ENCODE measurements around the gene WDFY3.
"Not testable (repeated sequence)": the region's sequence is repeated elsewhere in the genome, so short reads cannot be mapped to it uniquely, and the experiment has no call there.

Gene WDFY3

DNA sequence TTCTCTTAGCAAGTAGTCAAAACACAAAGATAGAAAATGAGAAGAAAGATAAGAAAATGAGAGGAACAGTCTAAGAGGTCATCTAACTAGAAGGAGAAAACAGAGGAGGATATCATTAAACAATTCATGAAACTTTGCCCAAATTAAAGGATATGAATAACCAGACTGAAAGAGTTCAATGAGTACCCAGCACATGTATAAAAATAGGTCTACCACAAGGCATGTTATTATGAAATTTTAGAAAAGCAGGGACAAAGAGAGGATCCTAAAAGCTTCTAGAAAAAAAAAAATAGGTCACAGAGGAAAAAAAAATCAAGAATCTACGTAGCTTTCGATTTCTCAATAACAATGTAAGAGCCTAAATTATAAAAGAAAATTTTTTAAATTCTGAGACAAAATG lies 118.5 kb downstream of the WDFY3 start:
- H3K27ac ChIP-seq (ENCODE audit: insufficient read depth, low read length, poor library complexity, severe bottlenecking), result no peak overlapping the region
- no peaks in the 10 kb centered on the region for H3K9me3 ChIP-seq (ENCODE audit: control insufficient read depth, low read length)
- H3K36me3 ChIP-seq (ENCODE audit: control insufficient read depth, insufficient read depth, low read length), result no peaks in the 10 kb centered on the region
- H3K4me1 ChIP-seq (ENCODE audit: control insufficient read depth, insufficient read depth, low read length, poor library complexity, severe bottlenecking), result no peaks in the 10 kb centered on the region
- no peaks in the 10 kb centered on the region for H3K27me3 ChIP-seq (replicated peaks; ENCODE audit: control insufficient read depth, insufficient read depth, low read length, poor library complexity, severe bottlenecking)
- DNase-seq, result no peak
- no peak overlapping the region for H3K4me3 ChIP-seq (ENCODE audit: insufficient read depth, low read depth, low read length, poor library complexity, severe bottlenecking)

DNA sequence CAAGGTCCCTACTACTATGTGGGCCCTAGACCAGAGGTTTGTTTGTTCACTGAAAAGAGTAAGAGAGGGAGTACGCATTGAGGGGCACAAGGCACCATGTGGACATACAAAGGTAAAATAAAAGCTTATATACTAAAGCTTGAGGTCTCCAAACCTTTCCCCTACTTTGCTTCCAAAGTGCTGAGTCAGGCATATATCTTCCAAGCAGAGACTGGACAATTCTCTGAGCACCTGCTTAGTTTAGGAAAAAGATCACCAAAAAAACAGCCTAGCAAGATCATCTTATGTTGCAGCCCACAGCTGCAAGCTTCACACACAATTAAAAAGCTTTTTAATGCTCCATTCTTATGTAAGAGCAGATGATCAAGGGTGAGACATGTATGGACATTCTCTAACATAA lies 119.5 kb downstream of the WDFY3 start:
- no peaks in the 10 kb centered on the region for H3K4me1 ChIP-seq (ENCODE audit: control insufficient read depth, insufficient read depth, low read length, poor library complexity, severe bottlenecking)
- no peaks in the 10 kb centered on the region for H3K9me3 ChIP-seq (ENCODE audit: control insufficient read depth, low read length)
- H3K27me3 ChIP-seq (replicated peaks; ENCODE audit: control insufficient read depth, insufficient read depth, low read length, poor library complexity, severe bottlenecking), result no peaks in the 10 kb centered on the region
- DNase-seq, result no peak
- no peak overlapping the region for H3K27ac ChIP-seq (ENCODE audit: insufficient read depth, low read length, poor library complexity, severe bottlenecking)
- H3K36me3 ChIP-seq (ENCODE audit: control insufficient read depth, insufficient read depth, low read length), result no peaks in the 10 kb centered on the region
- H3K4me3 ChIP-seq (ENCODE audit: insufficient read depth, low read depth, low read length, poor library complexity, severe bottlenecking), result no peak overlapping the region

DNA sequence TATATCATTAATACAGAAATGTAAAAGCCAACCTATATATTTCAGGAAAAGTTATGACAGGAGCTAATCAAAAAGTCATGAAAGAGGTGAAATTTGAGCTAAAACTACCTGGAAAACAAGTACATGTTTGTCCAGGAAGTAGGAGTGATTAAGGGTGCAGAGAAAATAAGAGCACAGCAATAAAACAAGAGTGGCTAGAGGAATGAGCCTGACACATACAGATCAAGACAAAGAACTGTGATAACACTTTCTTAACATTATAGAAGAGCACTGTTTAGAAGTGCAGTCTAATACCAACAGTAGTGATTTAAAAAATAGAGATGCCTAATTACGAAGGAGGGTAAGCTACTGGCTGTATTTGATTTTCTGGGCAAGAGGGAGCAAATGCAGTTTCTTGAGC lies 125.1 kb downstream of the WDFY3 start:
- Histone ChIP-seq H3K27ac (ENCODE audit: insufficient read depth, low read length, poor library complexity, severe bottlenecking) (no peak overlapping the region), H3K36me3 (ENCODE audit: control insufficient read depth, insufficient read depth, low read length) (no peaks in the 10 kb centered on the region), H3K27me3 (replicated peaks; ENCODE audit: control insufficient read depth, insufficient read depth, low read length, poor library complexity, severe bottlenecking) (no peaks in the 10 kb centered on the region), H3K4me1 (ENCODE audit: control insufficient read depth, insufficient read depth, low read length, poor library complexity, severe bottlenecking) (no peaks in the 10 kb centered on the region), H3K4me3 (ENCODE audit: insufficient read depth, low read depth, low read length, poor library complexity, severe bottlenecking) (no peak overlapping the region), H3K9me3 (ENCODE audit: control insufficient read depth, low read length) (no peaks in the 10 kb centered on the region)
- no peak for DNase-seq

DNA sequence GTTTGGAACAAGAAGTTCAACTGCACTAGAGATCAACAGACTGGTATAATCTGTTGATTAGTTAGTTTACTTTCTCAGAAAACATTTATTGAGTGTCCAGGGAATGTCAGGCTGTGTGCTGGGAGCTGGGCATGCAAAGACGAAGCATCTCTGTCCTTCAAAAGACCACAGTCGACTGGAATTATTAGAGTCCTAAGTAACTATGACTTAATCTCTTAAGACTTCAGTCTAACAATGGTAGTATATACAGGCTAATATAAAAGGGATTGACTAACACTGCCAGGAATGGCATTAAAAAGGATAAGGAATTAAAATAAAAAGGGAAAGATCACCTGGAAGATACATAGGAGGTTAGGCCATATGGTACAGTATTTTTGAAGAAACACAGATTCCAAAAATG lies 128.7 kb downstream of the WDFY3 start:
- no peaks in the 10 kb centered on the region for H3K9me3 ChIP-seq (ENCODE audit: control insufficient read depth, low read length)
- no peak overlapping the region for H3K4me3 ChIP-seq (ENCODE audit: insufficient read depth, low read depth, low read length, poor library complexity, severe bottlenecking)
- no peak overlapping the region for H3K27ac ChIP-seq (ENCODE audit: insufficient read depth, low read length, poor library complexity, severe bottlenecking)
- no peaks in the 10 kb centered on the region for H3K36me3 ChIP-seq (ENCODE audit: control insufficient read depth, insufficient read depth, low read length)
- H3K4me1 ChIP-seq (ENCODE audit: control insufficient read depth, insufficient read depth, low read length, poor library complexity, severe bottlenecking), result no peaks in the 10 kb centered on the region
- no peak for DNase-seq
- no peaks in the 10 kb centered on the region for H3K27me3 ChIP-seq (replicated peaks; ENCODE audit: control insufficient read depth, insufficient read depth, low read length, poor library complexity, severe bottlenecking)

DNA sequence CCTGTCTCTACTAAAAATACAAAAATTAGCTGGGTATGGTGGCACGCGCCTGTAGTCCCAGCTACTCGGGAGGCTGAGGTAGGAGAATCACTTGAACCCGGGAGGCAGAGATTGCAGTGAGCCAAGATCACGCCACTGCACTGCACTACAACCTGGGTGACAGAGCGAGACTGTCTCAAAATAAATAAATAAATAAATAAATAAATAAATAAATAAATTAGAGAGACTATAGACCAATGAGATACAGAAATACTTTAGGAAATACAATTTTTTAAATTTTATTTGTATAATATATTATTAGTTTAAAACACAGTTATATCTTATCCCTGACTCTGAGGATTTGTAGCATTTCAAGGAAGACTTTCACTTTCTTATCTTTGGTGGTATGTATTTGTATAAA lies 136.9 kb downstream of the WDFY3 start:
- H3K27ac ChIP-seq (ENCODE audit: insufficient read depth, low read length, poor library complexity, severe bottlenecking); H3K9me3 ChIP-seq (ENCODE audit: control insufficient read depth, low read length); H3K4me1 ChIP-seq (ENCODE audit: control insufficient read depth, insufficient read depth, low read length, poor library complexity, severe bottlenecking); H3K36me3 ChIP-seq (ENCODE audit: control insufficient read depth, insufficient read depth, low read length); H3K4me3 ChIP-seq (ENCODE audit: insufficient read depth, low read depth, low read length, poor library complexity, severe bottlenecking); H3K27me3 ChIP-seq (replicated peaks; ENCODE audit: control insufficient read depth, insufficient read depth, low read length, poor library complexity, severe bottlenecking); DNase-seq: not testable (repeated sequence)

DNA sequence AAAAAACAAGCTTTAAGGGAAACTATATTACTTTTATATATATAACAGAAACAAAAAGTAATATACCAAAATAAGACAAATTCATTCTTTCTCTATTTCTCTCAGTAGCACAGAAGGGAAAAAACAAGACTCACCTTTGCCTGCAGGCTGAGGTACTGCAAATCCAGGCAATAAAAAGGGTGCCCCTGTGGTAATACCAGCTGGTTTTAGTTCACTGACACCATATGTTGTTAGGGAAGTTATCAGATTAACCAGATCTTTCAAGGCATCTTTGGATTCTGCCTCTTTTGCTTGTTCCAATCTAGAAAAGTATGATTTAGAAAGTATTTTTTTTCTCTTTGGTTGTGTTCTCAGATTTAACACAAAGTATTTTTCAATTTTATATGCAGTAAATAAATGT lies 139.8 kb downstream of the WDFY3 start:
- H3K4me1 ChIP-seq (ENCODE audit: control insufficient read depth, insufficient read depth, low read length, poor library complexity, severe bottlenecking), result no peaks in the 10 kb centered on the region
- no peaks in the 10 kb centered on the region for H3K9me3 ChIP-seq (ENCODE audit: control insufficient read depth, low read length)
- no peaks in the 10 kb centered on the region for H3K27me3 ChIP-seq (replicated peaks; ENCODE audit: control insufficient read depth, insufficient read depth, low read length, poor library complexity, severe bottlenecking)

DNA sequence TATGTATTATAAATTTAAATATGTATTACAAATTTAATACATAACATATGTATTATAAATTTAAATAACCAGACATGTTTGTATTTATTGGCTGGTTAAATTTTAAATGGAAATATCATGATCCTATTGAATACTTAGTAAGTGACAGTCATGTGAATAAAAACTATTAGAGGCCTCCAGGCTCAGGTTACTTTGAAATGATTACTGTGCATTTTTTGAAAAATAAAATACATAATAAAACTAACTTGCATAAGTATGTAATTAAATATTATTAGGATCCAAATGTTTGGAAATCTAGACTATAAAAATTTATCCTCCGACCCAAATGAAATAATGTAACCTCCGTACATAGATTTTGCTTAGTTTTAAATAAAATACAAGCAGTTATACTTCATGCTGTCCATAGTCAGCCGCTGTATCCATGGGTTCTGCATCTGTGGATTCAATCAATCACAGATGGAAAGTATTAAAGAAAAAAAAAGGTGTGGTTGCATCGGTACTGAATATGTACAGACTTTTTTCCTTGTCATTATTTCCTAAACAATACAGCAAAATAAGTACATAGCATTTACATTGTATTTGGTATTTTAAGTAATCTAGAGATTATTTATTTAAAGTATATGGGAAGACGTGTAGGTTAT lies 140.7 kb downstream of the WDFY3 start:
- Histone ChIP-seq H3K4me1 (ENCODE audit: control insufficient read depth, insufficient read depth, low read length, poor library complexity, severe bottlenecking) (no peaks in the 10 kb centered on the region), H3K9me3 (ENCODE audit: control insufficient read depth, low read length) (no peaks in the 10 kb centered on the region), H3K36me3 (ENCODE audit: control insufficient read depth, insufficient read depth, low read length) (no peaks in the 10 kb centered on the region), H3K27ac (ENCODE audit: insufficient read depth, low read length, poor library complexity, severe bottlenecking) (no peak overlapping the region), H3K27me3 (replicated peaks; ENCODE audit: control insufficient read depth, insufficient read depth, low read length, poor library complexity, severe bottlenecking) (no peaks in the 10 kb centered on the region), H3K4me3 (ENCODE audit: insufficient read depth, low read depth, low read length, poor library complexity, severe bottlenecking) (no peak overlapping the region)
- no peak for DNase-seq

More for the DNA sequence above, 139.8 kb downstream of the WDFY3 start:
- Histone ChIP-seq H3K36me3 (ENCODE audit: control insufficient read depth, insufficient read depth, low read length) (no peaks in the 10 kb centered on the region), H3K4me3 (ENCODE audit: insufficient read depth, low read depth, low read length, poor library complexity, severe bottlenecking) (no peak overlapping the region), H3K27ac (ENCODE audit: insufficient read depth, low read length, poor library complexity, severe bottlenecking) (no peak overlapping the region)
- DNase-seq, result no peak

DNA sequence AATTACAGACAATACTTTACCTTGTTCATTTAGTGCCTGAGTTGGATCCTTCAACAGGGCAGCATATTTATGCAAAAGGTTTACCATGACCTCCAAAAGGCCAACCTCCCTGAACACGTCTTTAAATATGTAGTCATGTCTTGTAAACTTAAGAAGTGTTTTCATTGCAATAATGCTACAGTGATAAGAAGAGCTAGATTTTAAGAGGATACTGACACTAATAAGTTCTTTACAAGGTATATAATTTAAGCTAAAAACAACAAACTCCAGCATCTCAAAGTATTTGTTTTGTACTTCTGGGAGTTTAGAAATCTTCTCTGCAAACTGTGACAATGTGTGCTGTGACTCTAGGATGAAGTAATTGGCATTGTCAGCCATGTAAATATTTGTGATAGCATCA lies 145.4 kb downstream of the WDFY3 start:
- Histone ChIP-seq H3K27ac (ENCODE audit: insufficient read depth, low read length, poor library complexity, severe bottlenecking) (no peak overlapping the region), H3K9me3 (ENCODE audit: control insufficient read depth, low read length) (no peaks in the 10 kb centered on the region), H3K4me1 (ENCODE audit: control insufficient read depth, insufficient read depth, low read length, poor library complexity, severe bottlenecking) (no peaks in the 10 kb centered on the region), H3K36me3 (ENCODE audit: control insufficient read depth, insufficient read depth, low read length) (no peaks in the 10 kb centered on the region), H3K4me3 (ENCODE audit: insufficient read depth, low read depth, low read length, poor library complexity, severe bottlenecking) (no peak overlapping the region), H3K27me3 (replicated peaks; ENCODE audit: control insufficient read depth, insufficient read depth, low read length, poor library complexity, severe bottlenecking) (no peaks in the 10 kb centered on the region)
- DNase-seq, result no peak

DNA sequence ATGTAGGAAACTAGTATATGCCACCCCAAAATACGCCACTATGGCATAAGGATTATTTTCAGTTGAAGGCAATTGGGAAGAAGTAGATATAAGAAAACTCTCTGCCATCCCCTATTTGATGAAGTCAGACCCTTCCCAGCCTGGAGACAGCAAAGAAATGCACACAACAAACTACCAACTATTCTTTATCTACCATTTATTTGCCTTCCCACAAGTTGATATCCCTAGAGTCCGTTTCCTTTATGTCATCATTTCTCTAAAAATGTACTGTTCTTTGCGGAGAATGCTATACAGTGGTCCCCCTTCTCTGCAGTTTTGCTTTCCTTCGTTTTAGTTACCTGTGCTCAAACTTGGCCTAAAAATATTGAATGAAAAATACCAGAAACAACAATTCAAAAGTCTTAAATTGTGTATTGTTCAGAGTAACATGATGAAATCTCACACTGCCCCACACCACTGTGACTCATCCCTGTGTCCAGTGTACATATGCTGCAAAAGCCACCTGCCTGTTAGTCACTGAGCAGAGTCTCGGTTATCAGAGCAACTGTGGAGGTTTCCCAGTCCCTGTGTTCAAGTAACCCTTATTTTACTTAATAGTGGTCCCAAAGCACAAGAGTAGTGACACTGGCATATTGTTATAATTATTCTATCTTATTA lies 152.3 kb downstream of the WDFY3 start:
- Histone ChIP-seq H3K4me1 (ENCODE audit: control insufficient read depth, insufficient read depth, low read length, poor library complexity, severe bottlenecking) (no peaks in the 10 kb centered on the region), H3K27me3 (replicated peaks; ENCODE audit: control insufficient read depth, insufficient read depth, low read length, poor library complexity, severe bottlenecking) (no peaks in the 10 kb centered on the region), H3K4me3 (ENCODE audit: insufficient read depth, low read depth, low read length, poor library complexity, severe bottlenecking) (no peak overlapping the region), H3K27ac (ENCODE audit: insufficient read depth, low read length, poor library complexity, severe bottlenecking) (no peak overlapping the region), H3K36me3 (ENCODE audit: control insufficient read depth, insufficient read depth, low read length) (no peaks in the 10 kb centered on the region), H3K9me3 (ENCODE audit: control insufficient read depth, low read length) (no peaks in the 10 kb centered on the region)
- no peak for DNase-seq

DNA sequence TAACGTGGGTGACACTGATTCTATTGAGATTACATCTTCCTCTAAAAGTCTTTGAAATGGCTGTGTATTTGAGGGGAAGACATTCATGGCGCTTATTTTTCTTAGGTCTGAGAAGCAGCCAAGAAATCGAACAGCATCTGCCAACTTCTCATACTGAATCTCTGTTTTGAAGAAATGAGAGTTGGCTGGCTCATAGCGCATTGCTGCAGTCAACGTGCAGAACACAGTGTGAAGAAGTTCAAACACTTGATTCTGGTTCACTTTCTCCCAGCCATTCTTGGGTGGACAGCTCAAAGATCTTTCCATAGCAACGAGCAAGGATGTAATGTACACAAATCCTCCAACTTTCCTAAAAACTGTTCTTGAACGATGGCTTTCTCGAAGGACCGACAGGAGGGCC lies 156.5 kb downstream of the WDFY3 start:
- no peak for DNase-seq
- Histone ChIP-seq H3K4me3 (ENCODE audit: insufficient read depth, low read depth, low read length, poor library complexity, severe bottlenecking) (no peak overlapping the region), H3K27me3 (replicated peaks; ENCODE audit: control insufficient read depth, insufficient read depth, low read length, poor library complexity, severe bottlenecking) (no peaks in the 10 kb centered on the region), H3K4me1 (ENCODE audit: control insufficient read depth, insufficient read depth, low read length, poor library complexity, severe bottlenecking) (no peaks in the 10 kb centered on the region), H3K9me3 (ENCODE audit: control insufficient read depth, low read length) (no peaks in the 10 kb centered on the region), H3K36me3 (ENCODE audit: control insufficient read depth, insufficient read depth, low read length) (no peaks in the 10 kb centered on the region), H3K27ac (ENCODE audit: insufficient read depth, low read length, poor library complexity, severe bottlenecking) (no peak overlapping the region)
